PC-3 (cell line): Measurements from ENCODE around the gene SIPA1L3. TPM values are rescaled to one million over a fixed set of nuclear protein-coding genes. Genes with fewer than 3 reads are reported as not detected.

Experiments
- ATAC-seq: fragments of 200-7000 bp; cut with Tn5 transposase; 2 replicates; pipeline ENCODE4 v1.9.1; 2020; ENCODE audit warnings: mild to moderate bottlenecking, moderate library complexity
- BruUV-seq: library from RNA; stranded (reverse); fragments of 400-500 nt; replicated peaks from 2 replicates; lab custom pipeline; 2021; lab: Mats Ljungman, UMichigan
- CTCF ChIA-PET: fragments of 300-600 bp; sonication (Branson Sonifier 250); formaldehyde crosslinking; loops from one replicate; lab custom pipeline; 2022; ENCODE audit warnings: antibody characterized with exemption; lab: Charles Lee
- POLR2A ChIA-PET: fragments of 300-600 bp; sonication (Branson Sonifier 250); formaldehyde crosslinking; loops from one replicate; lab custom pipeline; 2022; ENCODE audit warnings: antibody characterized with exemption; ENCODE audit not compliant: unreplicated experiment; lab: Charles Lee
- DNase-seq: peaks from one replicate; pipeline ENCODE4 v3.0.0-alpha.2; 2015
- H2AFZ ChIP-seq: fragments of 300-600 bp; sonication (generic); 2 replicates; pipeline ENCODE4 v1.6.0; 2016; ENCODE audit warnings: antibody characterized with exemption, low read length
- H3F3A ChIP-seq: fragments of 300-600 bp; sonication (generic); one replicate; pipeline ENCODE4 v1.6.0; 2017; ENCODE audit warnings: antibody characterized with exemption, low read length, control low read depth, mild to moderate bottlenecking; ENCODE audit not compliant: unreplicated experiment
- H3K27ac ChIP-seq: fragments of 300-600 bp; sonication (generic); 2 replicates; pipeline ENCODE4 v1.5.1; 2016; ENCODE audit warnings: mild to moderate bottlenecking, low read length
- H3K27me3 ChIP-seq: fragments of 300-600 bp; sonication (generic); 2 replicates; pipeline ENCODE4 v1.6.1; 2016; ENCODE audit warnings: low read length, mixed read lengths
- H3K36me3 ChIP-seq: fragments of 300-600 bp; sonication (generic); 2 replicates; pipeline ENCODE4 v1.6.1; 2016; ENCODE audit warnings: low read depth, mixed run types, low read length, mixed read lengths
- H3K4me1 ChIP-seq: fragments of 300-600 bp; sonication (generic); 2 replicates; pipeline ENCODE4 v1.5.1; 2016; ENCODE audit warnings: low read length; ENCODE audit not compliant: insufficient read depth
- H3K4me2 ChIP-seq: fragments of 300-600 bp; sonication (generic); 2 replicates; pipeline ENCODE4 v1.6.0; 2016; ENCODE audit warnings: low read length
- H3K4me3 ChIP-seq: fragments of 300-600 bp; sonication (generic); 2 replicates; pipeline ENCODE4 v1.5.1; 2016; ENCODE audit warnings: mild to moderate bottlenecking, low read length, mixed read lengths
- H3K79me2 ChIP-seq: fragments of 300-600 bp; sonication (generic); 2 replicates; pipeline ENCODE4 v1.6.1; 2017; ENCODE audit warnings: low read length, mixed read lengths
- H3K9ac ChIP-seq: fragments of 300-600 bp; sonication (generic); 2 replicates; pipeline ENCODE4 v1.6.0; 2016; ENCODE audit warnings: mild to moderate bottlenecking, low read length
- H3K9me2 ChIP-seq: fragments of 300-600 bp; sonication (generic); replicated peaks from 2 replicates; pipeline ENCODE4 v1.6.1; 2016; ENCODE audit warnings: mixed run types, low read length, mixed read lengths
- H3K9me3 ChIP-seq: fragments of 300-600 bp; sonication (generic); 2 replicates; pipeline ENCODE4 v1.6.1; 2016; ENCODE audit warnings: low read length, mixed read lengths
- H4K20me1 ChIP-seq: fragments of 300-600 bp; sonication (generic); 2 replicates; pipeline ENCODE4 v1.6.1; 2016; ENCODE audit warnings: low read length, mixed read lengths
- CTCF ChIP-seq: fragments of 300-600 bp; sonication (generic); conservative IDR thresholded peaks from 2 replicates; pipeline ENCODE4 v1.5.1; 2017; ENCODE audit warnings: antibody characterized with exemption, low read depth, mild to moderate bottlenecking, low read length
- EZH2 ChIP-seq: fragments of 300-600 bp; sonication (generic); IDR thresholded peaks from one replicate; pipeline ENCODE4 v1.6.1; 2017; ENCODE audit warnings: antibody characterized with exemption, mild to moderate bottlenecking, low read length; ENCODE audit not compliant: unreplicated experiment
- EZH2phosphoT487 ChIP-seq: fragments of 300-600 bp; sonication (generic); IDR thresholded peaks from 2 replicates; pipeline ENCODE4 v1.6.1; 2018; ENCODE audit warnings: mild to moderate bottlenecking, antibody characterized with exemption, low read length, borderline replicate concordance
- intact Hi-C: fragments of 100-400 bp; cut with micrococcal nuclease; formaldehyde crosslinking; loops from 2 replicates; pipeline ENCODE4 v1.9.0; 2023
- total RNA-seq: library from RNA; depleted of rRNA; stranded (reverse); fragments of >200 nt; gene quantifications from 2 replicates; pipeline ENCODE4 v1.2.3, GENCODE V29; 2014

SIPA1L3 gene
- total RNA-seq, 1 experiment from 2014 or later, result 38.7 TPM

GRCh38 chr19:38252385-38252784 is 345.4 kb downstream of the SIPA1L3 start:
- Histone ChIP-seq H3K36me3 (no peaks in the 10 kb centered on the region), H3K4me3 (no peak overlapping the region), H3K27ac (no peak overlapping the region), H3K9me2 (no peaks in the 10 kb centered on the region), H3K79me2 (no peaks in the 10 kb centered on the region), H3K27me3 (no peaks in the 10 kb centered on the region), H3F3A (no peaks in the 10 kb centered on the region), H3K9ac (no peak overlapping the region), H3K4me2 (no peak overlapping the region), H4K20me1 (no peaks in the 10 kb centered on the region), H3K4me1 (peaks cover 4% of the 10 kb centered on the region; the same call in 1 of the 2 replicates), H2AFZ (no peak overlapping the region), H3K9me3 (no peaks in the 10 kb centered on the region)
- ATAC-seq (no peak), DNase-seq (no peak)
- ChIA-PET POLR2A (no interaction called here), CTCF (no interaction called here)
- TF ChIP-seq EZH2, result no peak
- TF ChIP-seq EZH2phosphoT487, result no peak
- no peak for TF ChIP-seq CTCF
- no TSS peak for BruUV-seq
- intact Hi-C loops, result no loop called here

GRCh38 chr19:38252941-38253691 is 346.1 kb downstream of the SIPA1L3 start:
- H3K9me2 ChIP-seq, result no peaks in the 10 kb centered on the region
- H2AFZ ChIP-seq, result no peak overlapping the region
- no peak for TF ChIP-seq CTCF
- TF ChIP-seq EZH2phosphoT487, result no peak
- TF ChIP-seq EZH2, result no peak
- no peaks in the 10 kb centered on the region for H3K27me3 ChIP-seq
- no peaks in the 10 kb centered on the region for H4K20me1 ChIP-seq
- intact Hi-C loops, result no loop called here
- no TSS peak for BruUV-seq
- H3K9ac ChIP-seq, result no peak overlapping the region
- CTCF ChIA-PET, result no interaction called here
- H3K27ac ChIP-seq, result no peak overlapping the region
- POLR2A ChIA-PET, result no interaction called here
- ATAC-seq (no peak), DNase-seq (no peak)
- no peaks in the 10 kb centered on the region for H3K36me3 ChIP-seq
- no peaks in the 10 kb centered on the region for H3F3A ChIP-seq
- H3K4me3 ChIP-seq, result no peak overlapping the region
- H3K4me1 ChIP-seq, result peaks cover 4% of the 10 kb centered on the region; the same call in 1 of the 2 replicates
- H3K79me2 ChIP-seq, result no peaks in the 10 kb centered on the region
- no peaks in the 10 kb centered on the region for H3K9me3 ChIP-seq
- no peak overlapping the region for H3K4me2 ChIP-seq

- Histone ChIP-seq H2AFZ (no peak overlapping the region), H3K4me3 (no peak overlapping the region), H3K27me3 (no peaks in the 10 kb centered on the region), H3K9ac (no peak overlapping the region), H3K79me2 (no peaks in the 10 kb centered on the region), H3K27ac (no peak overlapping the region), H3K4me2 (no peak overlapping the region), H3K36me3 (no peaks in the 10 kb centered on the region), H3K4me1 (peaks cover 4% of the 10 kb centered on the region; the same call in 1 of the 2 replicates), H3K9me2 (no peaks in the 10 kb centered on the region), H3K9me3 (no peaks in the 10 kb centered on the region), H3F3A (no peaks in the 10 kb centered on the region), H4K20me1 (no peaks in the 10 kb centered on the region)
- no peak for DNase-seq
- intact Hi-C loops, result no loop called here
- no TSS peak for BruUV-seq
- ChIA-PET POLR2A (no interaction called here), CTCF (no interaction called here)
- no peak for TF ChIP-seq EZH2phosphoT487
- TF ChIP-seq CTCF, result no peak
- no peak for TF ChIP-seq EZH2
- no peak for ATAC-seq
Observed at GRCh38 chr19:38253788-38254187, 346.8 kb downstream of the SIPA1L3 start.
